Suprapubic skin (tissue), 4 donors: ENCODE measurements around the gene SCFD2. TPM values are rescaled to one million over a fixed set of nuclear protein-coding genes. Genes with fewer than 3 reads are reported as not detected.
"Not testable (repeated sequence)": the region's sequence is repeated elsewhere in the genome, so short reads cannot be mapped to it uniquely, and the experiment has no call there.

ENCODE experiments used
- DNase-seq, 2 donors: peaks; one replicate each; pipeline ENCODE4 v3.0.0-alpha.2; 2019; ENCODE audit warnings: low spot score in 2 of 2
- H3K27ac ChIP-seq: fragments of 200-600 bp; sonication (generic); one replicate; pipeline ENCODE4 v1.5.1; 2019
- H3K27me3 ChIP-seq: fragments of 200-600 bp; sonication (generic); one replicate; pipeline ENCODE4 v1.5.1; 2019
- H3K36me3 ChIP-seq: fragments of 200-600 bp; sonication (generic); one replicate; pipeline ENCODE4 v1.5.1; 2019
- H3K4me1 ChIP-seq: fragments of 200-600 bp; sonication (generic); one replicate; pipeline ENCODE4 v1.5.1; 2019
- H3K4me3 ChIP-seq: fragments of 200-600 bp; sonication (generic); one replicate; pipeline ENCODE4 v1.5.1; 2019; ENCODE audit warnings: mild to moderate bottlenecking
- H3K9me3 ChIP-seq: fragments of 200-600 bp; sonication (generic); one replicate; pipeline ENCODE4 v1.5.1; 2019
- EP300 ChIP-seq: sonication (generic); formaldehyde crosslinking; IDR thresholded peaks from one replicate; pipeline ENCODE4 v1.6.1; 2017; ENCODE audit warnings: antibody characterized with exemption
- POLR2A ChIP-seq, 2 donors: fragments of 450-650 bp; IDR thresholded peaks; one replicate each; pipeline ENCODE4 v1.6.1; 2017; ENCODE audit warnings: antibody characterized with exemption in 2 of 2, mild to moderate bottlenecking in 2 of 2, moderate library complexity in 2 of 2
- POLR2AphosphoS5 ChIP-seq, 3 donors: sonication (generic); formaldehyde crosslinking; IDR thresholded peaks; one replicate each; pipeline ENCODE4 v1.6.1; 2017; ENCODE audit warnings: antibody characterized with exemption in 3 of 3
- WGBS: methylation state at CpG from one replicate; pipeline ENCODE4 v1.1.5; 2018; 5-methylcytosine and 5-hydroxymethylcytosine counted together
- total RNA-seq, 4 donors: library from RNA; depleted of rRNA; stranded (reverse); fragments of >200 nt; gene quantifications; one replicate each; pipeline ENCODE4 v1.1.0, GENCODE V29; 2016
- TF ChIP-seq, protein P1 (sequence below), 2 donors: fragments of 200-600 bp in 1 of 2; fragments of 450-650 bp in 1 of 2; sonication (generic) in 1 of 2; IDR thresholded peaks; one replicate each; pipeline ENCODE4 v1.5.1; 2016 to 2019; ENCODE audit warnings: antibody characterized with exemption in 2 of 2, mild to moderate bottlenecking in 1 of 2, moderate library complexity in 1 of 2

Gene SCFD2
- total RNA-seq, 4 donors from 2014 or later, result 25.5 to 39.5 (median 31.9) TPM

GRCh38 chr4:53306729-53307128, 59.1 kb downstream of the SCFD2 start:
- Histone ChIP-seq H3K9me3 (no peaks in the 10 kb centered on the region), H3K27me3 (no peaks in the 10 kb centered on the region), H3K27ac (no peak overlapping the region), H3K36me3 (no peaks in the 10 kb centered on the region), H3K4me1 (peaks cover 3% of the 10 kb centered on the region), H3K4me3 (no peak overlapping the region)
- DNase-seq, result no peak
- no peak for TF ChIP-seq POLR2AphosphoS5 (IDR thresholded peaks at IDR 0.05)
- TF ChIP-seq, protein P1, sequence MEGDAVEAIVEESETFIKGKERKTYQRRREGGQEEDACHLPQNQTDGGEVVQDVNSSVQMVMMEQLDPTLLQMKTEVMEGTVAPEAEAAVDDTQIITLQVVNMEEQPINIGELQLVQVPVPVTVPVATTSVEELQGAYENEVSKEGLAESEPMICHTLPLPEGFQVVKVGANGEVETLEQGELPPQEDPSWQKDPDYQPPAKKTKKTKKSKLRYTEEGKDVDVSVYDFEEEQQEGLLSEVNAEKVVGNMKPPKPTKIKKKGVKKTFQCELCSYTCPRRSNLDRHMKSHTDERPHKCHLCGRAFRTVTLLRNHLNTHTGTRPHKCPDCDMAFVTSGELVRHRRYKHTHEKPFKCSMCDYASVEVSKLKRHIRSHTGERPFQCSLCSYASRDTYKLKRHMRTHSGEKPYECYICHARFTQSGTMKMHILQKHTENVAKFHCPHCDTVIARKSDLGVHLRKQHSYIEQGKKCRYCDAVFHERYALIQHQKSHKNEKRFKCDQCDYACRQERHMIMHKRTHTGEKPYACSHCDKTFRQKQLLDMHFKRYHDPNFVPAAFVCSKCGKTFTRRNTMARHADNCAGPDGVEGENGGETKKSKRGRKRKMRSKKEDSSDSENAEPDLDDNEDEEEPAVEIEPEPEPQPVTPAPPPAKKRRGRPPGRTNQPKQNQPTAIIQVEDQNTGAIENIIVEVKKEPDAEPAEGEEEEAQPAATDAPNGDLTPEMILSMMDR (IDR thresholded peaks at IDR 0.05), result no peak
- no peak for TF ChIP-seq POLR2A (IDR thresholded peaks at IDR 0.05)
- no peak for TF ChIP-seq EP300
- 64% methylated on average over 2 of the region's 2 CpGs for WGBS

GRCh38 chr4:53292209-53292608, 73.7 kb downstream of the SCFD2 start:
- not testable (repeated sequence) for H3K27ac ChIP-seq, DNase-seq, H3K27me3 ChIP-seq, H3K36me3 ChIP-seq, H3K4me3 ChIP-seq, H3K4me1 ChIP-seq
- peaks cover 15% of the 10 kb centered on the region for H3K9me3 ChIP-seq

GRCh38 chr4:53281438-53281837, 84.4 kb downstream of the SCFD2 start:
- 93% methylated on average over 2 of the region's 2 CpGs for WGBS
- TF ChIP-seq, protein P1 (IDR thresholded peaks at IDR 0.05), result no peak
- no peak for TF ChIP-seq POLR2AphosphoS5 (IDR thresholded peaks at IDR 0.05)
- no peak for TF ChIP-seq EP300
- no peak for DNase-seq

DNA sequence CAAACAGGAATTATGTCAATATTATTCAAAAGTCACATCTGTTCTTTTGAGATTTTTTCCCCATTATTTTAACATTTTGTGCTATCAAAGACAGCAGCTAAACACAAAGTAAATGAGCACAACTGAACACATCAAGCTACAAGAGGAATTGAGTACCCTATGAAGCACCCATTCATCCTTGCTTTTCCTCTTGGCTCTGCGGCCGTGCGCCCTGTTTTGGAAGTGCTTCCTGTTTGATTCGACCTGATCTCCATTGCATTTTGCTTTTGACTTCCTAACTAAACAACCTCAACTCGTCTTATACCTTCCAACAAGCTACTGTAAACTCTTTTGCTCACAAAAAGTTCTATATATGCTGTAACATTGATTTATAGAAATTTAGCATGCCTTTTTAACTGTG, 85.0 kb downstream of the SCFD2 start:
- H3K36me3 ChIP-seq, result no peaks in the 10 kb centered on the region
- H3K4me3 ChIP-seq, result no peak overlapping the region
- H3K27ac ChIP-seq, result no peak overlapping the region
- TF ChIP-seq EP300 (no peak), POLR2AphosphoS5 (IDR thresholded peaks at IDR 0.05) (no peak), POLR2A (IDR thresholded peaks at IDR 0.05) (no peak)
- TF ChIP-seq, protein P1 (IDR thresholded peaks at IDR 0.05), result no peak
- no peaks in the 10 kb centered on the region for H3K27me3 ChIP-seq
- H3K4me1 ChIP-seq, result no peaks in the 10 kb centered on the region
- no peaks in the 10 kb centered on the region for H3K9me3 ChIP-seq
- no peak for DNase-seq
- WGBS, result 92% methylated on average over 5 of the region's 5 CpGs

More at GRCh38 chr4:53281438-53281837, 84.4 kb downstream of the SCFD2 start:
- Histone ChIP-seq H3K4me1 (no peaks in the 10 kb centered on the region), H3K36me3 (no peaks in the 10 kb centered on the region), H3K9me3 (no peaks in the 10 kb centered on the region), H3K27me3 (no peaks in the 10 kb centered on the region), H3K27ac (no peak overlapping the region), H3K4me3 (no peak overlapping the region)

- TF ChIP-seq POLR2AphosphoS5 (IDR thresholded peaks at IDR 0.05), result no peak
- TF ChIP-seq, protein P1 (IDR thresholded peaks at IDR 0.05), result no peak
- no peak for TF ChIP-seq POLR2A (IDR thresholded peaks at IDR 0.05)
- TF ChIP-seq EP300, result no peak
- H3K4me3 ChIP-seq, result no peak overlapping the region
- H3K9me3 ChIP-seq, result no peaks in the 10 kb centered on the region
- H3K36me3 ChIP-seq, result no peaks in the 10 kb centered on the region
- no peaks in the 10 kb centered on the region for H3K27me3 ChIP-seq
- H3K4me1 ChIP-seq, result no peaks in the 10 kb centered on the region
- 91% methylated on average over 5 of the region's 5 CpGs for WGBS
- H3K27ac ChIP-seq, result no peak overlapping the region
- no peak for DNase-seq
Observed at GRCh38 chr4:53274609-53275268, 91.1 kb downstream of the SCFD2 start.

GRCh38 chr4:53273726-53274125, 92.1 kb downstream of the SCFD2 start:
- DNase-seq, result no peak
- WGBS, result 36% methylated on average over 3 of the region's 3 CpGs
- no peak for TF ChIP-seq POLR2AphosphoS5 (IDR thresholded peaks at IDR 0.05)
- TF ChIP-seq POLR2A (IDR thresholded peaks at IDR 0.05), result no peak
- TF ChIP-seq, protein P1 (IDR thresholded peaks at IDR 0.05), result no peak
- no peak for TF ChIP-seq EP300
- Histone ChIP-seq H3K36me3 (no peaks in the 10 kb centered on the region), H3K9me3 (no peaks in the 10 kb centered on the region), H3K27ac (no peak overlapping the region), H3K27me3 (no peaks in the 10 kb centered on the region), H3K4me1 (no peaks in the 10 kb centered on the region), H3K4me3 (no peak overlapping the region)
